ENCODE measurements around the gene DPCD.

DNA sequence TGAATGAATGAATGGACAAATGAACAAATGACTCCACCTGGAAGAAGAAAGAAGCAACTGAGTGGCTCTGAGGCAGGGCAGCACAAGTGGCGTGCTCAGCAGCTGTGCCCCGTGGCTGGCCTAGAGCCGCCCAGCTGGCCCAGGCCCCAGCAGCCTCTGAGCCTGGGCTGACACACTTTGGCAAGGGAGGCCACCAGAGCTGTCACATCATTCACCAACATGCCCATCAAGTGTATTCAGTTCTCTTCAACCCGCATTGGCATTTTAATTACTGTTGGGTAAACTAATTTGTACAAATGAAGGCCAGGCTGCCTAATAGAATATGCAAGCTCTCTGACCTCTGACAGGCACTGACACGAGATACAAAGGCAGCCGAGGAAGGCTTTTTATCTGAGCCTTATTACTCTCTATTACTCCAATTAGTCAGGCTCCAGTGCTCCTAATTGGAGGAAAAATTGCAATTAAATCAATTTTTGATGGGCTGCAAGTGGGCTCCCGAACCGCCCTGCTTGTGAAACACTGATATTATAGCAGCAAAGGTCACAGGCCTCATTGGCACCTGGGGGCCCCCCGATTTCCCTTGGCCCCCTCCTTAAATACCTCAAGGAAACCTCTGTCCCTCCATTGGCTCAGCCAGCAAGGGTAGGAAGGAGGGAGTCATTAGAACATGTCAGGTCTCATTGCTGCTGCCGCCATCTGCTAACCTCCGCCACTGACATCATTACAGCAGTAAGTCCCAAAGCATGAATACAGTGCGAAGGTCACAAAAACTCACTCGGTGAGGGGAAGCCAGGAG is 41.9 kb downstream of the DPCD start:
- TF ChIP-seq YY1 (IDR thresholded peaks at IDR 0.05; ENCODE audit: insufficient read depth, insufficient read length) (no peak), ZNF274 (IDR thresholded peaks at IDR 0.05; ENCODE audit: low read depth, low read length) (no peak)

Measured in NT2/D1 (cell line).